HCT116 (cell line): Measurements from ENCODE around the gene IRF4.

Source experiments
- ATF3 ChIP-seq: IDR thresholded peaks from 2 replicates; pipeline ENCODE4 v1.6.1; 2012
- CBX3 ChIP-seq: IDR thresholded peaks from 2 replicates; pipeline ENCODE4 v1.6.1; 2012; ENCODE audit warnings: low read depth
- CEBPB ChIP-seq: IDR thresholded peaks from 2 replicates; pipeline ENCODE4 v1.6.1; 2012; ENCODE audit warnings: low read depth
- EZH2 ChIP-seq: fragments of 200-600 bp; sonication (generic); IDR thresholded peaks from 2 replicates; pipeline ENCODE4 v1.6.1; 2017; ENCODE audit warnings: antibody characterized with exemption, mixed run types
- EZH2phosphoT487 ChIP-seq: fragments of 200-600 bp; IDR thresholded peaks from 2 replicates; pipeline ENCODE4 v1.6.1; 2018; ENCODE audit warnings: antibody characterized with exemption, borderline replicate concordance
- POLR2A ChIP-seq: IDR thresholded peaks from 2 replicates; pipeline ENCODE4 v1.7.0; 2011; ENCODE audit warnings: borderline replicate concordance; ENCODE audit not compliant: insufficient read depth, insufficient read length; ENCODE audit errors: extremely low read depth
- POLR2AphosphoS5 ChIP-seq: IDR thresholded peaks from 2 replicates; pipeline ENCODE4 v1.6.1; 2011; ENCODE audit warnings: mild to moderate bottlenecking, low read depth, low read length, moderate library complexity
- REST ChIP-seq: IDR thresholded peaks from 2 replicates; pipeline ENCODE4 v1.6.1; 2012; ENCODE audit warnings: low read depth
- TCF7L2 ChIP-seq: IDR thresholded peaks from 2 replicates; pipeline ENCODE4 v1.7.0; 2011; ENCODE audit warnings: borderline replicate concordance, inconsistent platforms; ENCODE audit not compliant: insufficient read depth, insufficient read length; ENCODE audit errors: extremely low read depth
- ZNF274 ChIP-seq: fragments of 200-500 bp; sonication (Bioruptor generic); IDR thresholded peaks from 2 replicates; pipeline ENCODE4 v1.6.1; 2014; ENCODE audit warnings: mild to moderate bottlenecking, low read depth, low read length, inconsistent platforms
- TF ChIP-seq, protein P1 (sequence below): IDR thresholded peaks from 2 replicates; pipeline ENCODE4 v1.6.1; 2012
- TF ChIP-seq, protein P2 (sequence below), 3 experiments: fragments of 200-600 bp in 1 of 3; sonication (generic) in 1 of 3; IDR thresholded peaks in 2 of 3; conservative IDR thresholded peaks in 1 of 3; 2 replicates each; pipeline ENCODE4 v1.5.1; 2012 to 2017; ENCODE audit warnings: low read depth in 2 of 3, low read length in 2 of 3, antibody characterized with exemption in 1 of 3, borderline replicate concordance in 1 of 3, control low read depth in 1 of 3, mild to moderate bottlenecking in 1 of 3, mixed read lengths in 1 of 3, mixed run types in 1 of 3, moderate library complexity in 1 of 3; ENCODE audit not compliant: insufficient read depth in 1 of 3
- TF ChIP-seq, protein P3 (sequence below): IDR thresholded peaks from 2 replicates; pipeline ENCODE4 v1.6.1; 2011; ENCODE audit warnings: mild to moderate bottlenecking, low read length, moderate library complexity; ENCODE audit not compliant: insufficient replicate concordance; ENCODE audit errors: extremely low read depth

DNA sequence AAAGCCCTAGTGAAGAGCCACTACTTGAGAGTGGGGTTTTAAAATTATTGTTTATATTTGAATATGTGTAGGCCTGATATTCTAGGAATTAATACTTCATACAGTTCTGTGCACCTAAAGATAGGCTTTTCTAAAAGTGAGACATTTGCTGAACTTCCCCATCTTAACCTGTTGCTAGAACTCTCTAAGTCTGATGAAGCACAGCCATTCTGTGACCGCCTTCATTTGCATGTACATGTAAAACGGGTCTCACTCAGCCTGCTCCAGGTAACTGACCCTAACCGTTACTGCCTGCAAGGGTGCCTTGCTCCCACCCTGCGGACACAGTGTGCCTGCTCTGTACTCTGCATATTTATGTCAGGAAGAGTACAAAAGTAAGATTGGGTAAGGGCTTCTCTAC is 44.3 kb upstream of the IRF4 start:
- TF ChIP-seq, protein P1, sequence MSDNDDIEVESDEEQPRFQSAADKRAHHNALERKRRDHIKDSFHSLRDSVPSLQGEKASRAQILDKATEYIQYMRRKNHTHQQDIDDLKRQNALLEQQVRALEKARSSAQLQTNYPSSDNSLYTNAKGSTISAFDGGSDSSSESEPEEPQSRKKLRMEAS = no peak
- TF ChIP-seq, protein P2, sequence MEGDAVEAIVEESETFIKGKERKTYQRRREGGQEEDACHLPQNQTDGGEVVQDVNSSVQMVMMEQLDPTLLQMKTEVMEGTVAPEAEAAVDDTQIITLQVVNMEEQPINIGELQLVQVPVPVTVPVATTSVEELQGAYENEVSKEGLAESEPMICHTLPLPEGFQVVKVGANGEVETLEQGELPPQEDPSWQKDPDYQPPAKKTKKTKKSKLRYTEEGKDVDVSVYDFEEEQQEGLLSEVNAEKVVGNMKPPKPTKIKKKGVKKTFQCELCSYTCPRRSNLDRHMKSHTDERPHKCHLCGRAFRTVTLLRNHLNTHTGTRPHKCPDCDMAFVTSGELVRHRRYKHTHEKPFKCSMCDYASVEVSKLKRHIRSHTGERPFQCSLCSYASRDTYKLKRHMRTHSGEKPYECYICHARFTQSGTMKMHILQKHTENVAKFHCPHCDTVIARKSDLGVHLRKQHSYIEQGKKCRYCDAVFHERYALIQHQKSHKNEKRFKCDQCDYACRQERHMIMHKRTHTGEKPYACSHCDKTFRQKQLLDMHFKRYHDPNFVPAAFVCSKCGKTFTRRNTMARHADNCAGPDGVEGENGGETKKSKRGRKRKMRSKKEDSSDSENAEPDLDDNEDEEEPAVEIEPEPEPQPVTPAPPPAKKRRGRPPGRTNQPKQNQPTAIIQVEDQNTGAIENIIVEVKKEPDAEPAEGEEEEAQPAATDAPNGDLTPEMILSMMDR (IDR thresholded peaks at IDR 0.05 in 2 of 3, conservative IDR thresholded peaks at IDR 0.05 in 1 of 3; ENCODE audit: borderline replicate concordance in 1 of 3, insufficient read depth in 1 of 3, low read depth in 2 of 3, low read length in 2 of 3) = no peak
- TF ChIP-seq REST (no peak), POLR2AphosphoS5 (no peak), POLR2A (no peak), EZH2 (no peak), CEBPB (no peak), EZH2phosphoT487 (no peak), TCF7L2 (no peak), CBX3 (no peak), ZNF274 (no peak), ATF3 (no peak)
- TF ChIP-seq, protein P3, sequence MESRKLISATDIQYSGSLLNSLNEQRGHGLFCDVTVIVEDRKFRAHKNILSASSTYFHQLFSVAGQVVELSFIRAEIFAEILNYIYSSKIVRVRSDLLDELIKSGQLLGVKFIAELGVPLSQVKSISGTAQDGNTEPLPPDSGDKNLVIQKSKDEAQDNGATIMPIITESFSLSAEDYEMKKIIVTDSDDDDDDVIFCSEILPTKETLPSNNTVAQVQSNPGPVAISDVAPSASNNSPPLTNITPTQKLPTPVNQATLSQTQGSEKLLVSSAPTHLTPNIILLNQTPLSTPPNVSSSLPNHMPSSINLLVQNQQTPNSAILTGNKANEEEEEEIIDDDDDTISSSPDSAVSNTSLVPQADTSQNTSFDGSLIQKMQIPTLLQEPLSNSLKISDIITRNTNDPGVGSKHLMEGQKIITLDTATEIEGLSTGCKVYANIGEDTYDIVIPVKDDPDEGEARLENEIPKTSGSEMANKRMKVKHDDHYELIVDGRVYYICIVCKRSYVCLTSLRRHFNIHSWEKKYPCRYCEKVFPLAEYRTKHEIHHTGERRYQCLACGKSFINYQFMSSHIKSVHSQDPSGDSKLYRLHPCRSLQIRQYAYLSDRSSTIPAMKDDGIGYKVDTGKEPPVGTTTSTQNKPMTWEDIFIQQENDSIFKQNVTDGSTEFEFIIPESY = no peak
